Large intestine (tissue), 12 donors: Measurements from ENCODE around the gene ASCL3. TPM values are rescaled to one million over a fixed set of nuclear protein-coding genes. Genes with fewer than 3 reads are reported as not detected.
"Not testable (repeated sequence)": the region's sequence is repeated elsewhere in the genome, so short reads cannot be mapped to it uniquely, and the experiment has no call there.

Experiments used
- DNase-seq, 2 donors: peaks; one replicate each; pipeline versions ENCODE4 v3.0.0 to v3.0.0-alpha.2; 2013
- H3K27ac ChIP-seq: one replicate; pipeline ENCODE4 v1.5.1; 2013; ENCODE audit warnings: low read length
- H3K27me3 ChIP-seq: 2 replicates; pipeline ENCODE4 v1.6.1; 2013; ENCODE audit warnings: low read length; ENCODE audit not compliant: control insufficient read depth, insufficient read depth
- H3K36me3 ChIP-seq: 2 replicates; pipeline ENCODE4 v1.6.1; 2013; ENCODE audit warnings: low read length; ENCODE audit not compliant: control insufficient read depth, insufficient read depth
- H3K4me1 ChIP-seq: one replicate; pipeline ENCODE4 v1.6.1; 2013; ENCODE audit warnings: low read length; ENCODE audit not compliant: control insufficient read depth, insufficient read depth
- H3K4me3 ChIP-seq: one replicate; pipeline ENCODE4 v1.5.1; 2013; ENCODE audit warnings: low read length
- H3K9me3 ChIP-seq: one replicate; pipeline ENCODE4 v1.6.1; 2013; ENCODE audit warnings: mild to moderate bottlenecking, low read depth, low read length, moderate library complexity; ENCODE audit not compliant: control insufficient read depth
- WGBS: methylation state at CpG from one replicate; pipeline ENCODE4 v1.1.5; 2013; ENCODE audit warnings: low lambda C conversion rate; ENCODE audit not compliant: insufficient coverage; 5-methylcytosine and 5-hydroxymethylcytosine counted together
- long read RNA-seq, 11 donors: transcript quantifications; one replicate each; lab custom pipeline, GENCODE V29; 2026
- polyA plus RNA-seq: library from polyadenylated mRNA; unstranded; fragments of 120-200 nt; gene quantifications from one replicate; pipeline ENCODE4 v1.2.1, GENCODE V29; 2013

Gene ASCL3
- 0.18 TPM for polyA plus RNA-seq
- long read RNA-seq, donor 1 = 0 reads
- long read RNA-seq, donor 2 = 0 reads
- long read RNA-seq, donor 3 = 0 reads
- long read RNA-seq, donor 4 = 0 reads
- long read RNA-seq, donor 5 = 0 reads
- long read RNA-seq, donor 6 = 0 reads
- long read RNA-seq, donor 7 = 0 reads
- long read RNA-seq, donor 8 = 0 reads
- long read RNA-seq, donor 9 = 0 reads
- long read RNA-seq, donor 10 = 0 reads
- long read RNA-seq, donor 11 = 0 reads

GRCh38 chr11:8942518-8943066, at the start of gene ASCL3:
ASCL3 (minus strand) TSS chr11:8943016; CDS start chr11:8938161, 4,855 bp downstream.
- H3K27me3 ChIP-seq = no peaks in the 10 kb centered on the region
- no peaks in the 10 kb centered on the region for H3K4me1 ChIP-seq
- no peak within 1 kb of the TSS for H3K4me3 ChIP-seq
- DNase-seq = no peak
- H3K9me3 ChIP-seq = no peaks in the 10 kb centered on the region
- H3K36me3 ChIP-seq = peaks cover 5% of the 10 kb centered on the region
- H3K27ac ChIP-seq = no peak within 1 kb of the TSS
- WGBS = 93% methylated on average over 2 of the region's 5 CpGs

GRCh38 chr11:8989453-8989852, 46.6 kb upstream of the ASCL3 start:
- no peak overlapping the region for H3K4me3 ChIP-seq
- H3K27me3 ChIP-seq = no peaks in the 10 kb centered on the region
- H3K36me3 ChIP-seq = no peaks in the 10 kb centered on the region
- no peaks in the 10 kb centered on the region for H3K9me3 ChIP-seq
- no peak overlapping the region for H3K27ac ChIP-seq
- DNase-seq = no peak
- WGBS = no CpG with 5 or more reads among the region's 1 CpG
- H3K4me1 ChIP-seq = no peaks in the 10 kb centered on the region

- no peak overlapping the region for H3K27ac ChIP-seq
- no peaks in the 10 kb centered on the region for H3K4me1 ChIP-seq
- no peaks in the 10 kb centered on the region for H3K9me3 ChIP-seq
- H3K36me3 ChIP-seq = no peaks in the 10 kb centered on the region
- no peak for DNase-seq
- no peak overlapping the region for H3K4me3 ChIP-seq
- no peaks in the 10 kb centered on the region for H3K27me3 ChIP-seq
- WGBS = no CpG with 5 or more reads among the region's 3 CpGs
These were observed 45.8 kb upstream of the ASCL3 start for GRCh38 chr11:8988329-8989234.

GRCh38 chr11:8987446-8987845, 44.6 kb upstream of the ASCL3 start:
- Histone ChIP-seq H3K9me3 (no peaks in the 10 kb centered on the region), H3K4me3 (no peak overlapping the region), H3K27me3 (no peaks in the 10 kb centered on the region), H3K36me3 (no peaks in the 10 kb centered on the region), H3K4me1 (no peaks in the 10 kb centered on the region), H3K27ac (no peak overlapping the region)
- no peak for DNase-seq
- no CpG with 5 or more reads among the region's 2 CpGs for WGBS

- no CpG with 5 or more reads among the region's 6 CpGs for WGBS
- H3K4me1 ChIP-seq, H3K27me3 ChIP-seq, H3K36me3 ChIP-seq, H3K4me3 ChIP-seq, H3K27ac ChIP-seq, DNase-seq, H3K9me3 ChIP-seq: not testable (repeated sequence)
These were observed 44.0 kb upstream of the ASCL3 start for GRCh38 chr11:8986772-8987171.

GRCh38 chr11:8985462-8985861, 42.6 kb upstream of the ASCL3 start:
- no peak overlapping the region for H3K27ac ChIP-seq
- H3K36me3 ChIP-seq = no peaks in the 10 kb centered on the region
- no peaks in the 10 kb centered on the region for H3K9me3 ChIP-seq
- H3K4me1 ChIP-seq = no peaks in the 10 kb centered on the region
- WGBS = no CpG with 5 or more reads among the region's 5 CpGs
- no peak overlapping the region for H3K4me3 ChIP-seq
- DNase-seq = no peak
- no peaks in the 10 kb centered on the region for H3K27me3 ChIP-seq

- no peak for DNase-seq
- H3K4me3 ChIP-seq = no peak overlapping the region
- H3K4me1 ChIP-seq = no peaks in the 10 kb centered on the region
These were observed 40.7 kb upstream of the ASCL3 start for GRCh38 chr11:8983552-8983951.

GRCh38 chr11:8980485-8980884, 37.7 kb upstream of the ASCL3 start:
- no peaks in the 10 kb centered on the region for H3K36me3 ChIP-seq
- no CpG with 5 or more reads among the region's 3 CpGs for WGBS
- no peak overlapping the region for H3K4me3 ChIP-seq
- no peak overlapping the region for H3K27ac ChIP-seq
- H3K9me3 ChIP-seq = no peaks in the 10 kb centered on the region
- no peaks in the 10 kb centered on the region for H3K27me3 ChIP-seq
- DNase-seq = no peak
- H3K4me1 ChIP-seq = no peaks in the 10 kb centered on the region

More at GRCh38 chr11:8983552-8983951, 40.7 kb upstream of the ASCL3 start:
- 100% methylated on average over 1 of the region's 2 CpGs for WGBS
- H3K36me3 ChIP-seq = no peaks in the 10 kb centered on the region
- no peaks in the 10 kb centered on the region for H3K27me3 ChIP-seq
- no peaks in the 10 kb centered on the region for H3K9me3 ChIP-seq
- H3K27ac ChIP-seq = no peak overlapping the region

GRCh38 chr11:8979365-8979764, 36.5 kb upstream of the ASCL3 start:
- DNase-seq, H3K27me3 ChIP-seq: not testable (repeated sequence)

GRCh38 chr11:8973121-8973520, 30.3 kb upstream of the ASCL3 start:
- H3K9me3 ChIP-seq = no peaks in the 10 kb centered on the region
- H3K36me3 ChIP-seq = no peaks in the 10 kb centered on the region
- no peak overlapping the region for H3K27ac ChIP-seq
- no peaks in the 10 kb centered on the region for H3K4me1 ChIP-seq
- H3K4me3 ChIP-seq = no peak overlapping the region
- 100% methylated on average over 1 of the region's 3 CpGs for WGBS
- H3K27me3 ChIP-seq = no peaks in the 10 kb centered on the region
- DNase-seq = no peak

More at GRCh38 chr11:8979365-8979764, 36.5 kb upstream of the ASCL3 start:
- H3K4me3 ChIP-seq, H3K4me1 ChIP-seq, H3K9me3 ChIP-seq, H3K27ac ChIP-seq, H3K36me3 ChIP-seq: not testable (repeated sequence)
- WGBS = 94% methylated on average over 2 of the region's 7 CpGs
